ENCODE results near the gene PSMB10.
"Not testable (repeated sequence)": the region's sequence is repeated elsewhere in the genome, so short reads cannot be mapped to it uniquely, and the experiment has no call there.

The PSMB10 gene

GRCh38 chr16:67936124-67936879 lies at the start of gene PSMB10:
Gene PSMB10, minus strand, starts transcription at chr16:67936850. Its CDS starts 101 bp downstream, at chr16:67936749.
- Histone ChIP-seq H3K36me3 (ENCODE audit: insufficient read depth, low read length) (no peaks in the 10 kb centered on the region), H3K4me1 (ENCODE audit: insufficient read depth, low read length) (no peaks in the 10 kb centered on the region; the same call in 1 of the 2 replicates), H3K9me3 (ENCODE audit: control insufficient read depth, insufficient read depth, low read length) (no peaks in the 10 kb centered on the region), H3K9ac (ENCODE audit: low read depth, low read length) (peak within 1 kb of the TSS; percentile 99)

GRCh38 chr16:67982011-67982696 lies 45.5 kb upstream of the PSMB10 start:
- peaks cover 4% of the 10 kb centered on the region for H3K4me1 ChIP-seq (ENCODE audit: insufficient read depth, low read length)
- no peaks in the 10 kb centered on the region for H3K36me3 ChIP-seq (ENCODE audit: insufficient read depth, low read length)
- no peaks in the 10 kb centered on the region for H3K9me3 ChIP-seq (ENCODE audit: control insufficient read depth, insufficient read depth, low read length)
- no peak overlapping the region for H3K9ac ChIP-seq (ENCODE audit: low read depth, low read length)

DNA sequence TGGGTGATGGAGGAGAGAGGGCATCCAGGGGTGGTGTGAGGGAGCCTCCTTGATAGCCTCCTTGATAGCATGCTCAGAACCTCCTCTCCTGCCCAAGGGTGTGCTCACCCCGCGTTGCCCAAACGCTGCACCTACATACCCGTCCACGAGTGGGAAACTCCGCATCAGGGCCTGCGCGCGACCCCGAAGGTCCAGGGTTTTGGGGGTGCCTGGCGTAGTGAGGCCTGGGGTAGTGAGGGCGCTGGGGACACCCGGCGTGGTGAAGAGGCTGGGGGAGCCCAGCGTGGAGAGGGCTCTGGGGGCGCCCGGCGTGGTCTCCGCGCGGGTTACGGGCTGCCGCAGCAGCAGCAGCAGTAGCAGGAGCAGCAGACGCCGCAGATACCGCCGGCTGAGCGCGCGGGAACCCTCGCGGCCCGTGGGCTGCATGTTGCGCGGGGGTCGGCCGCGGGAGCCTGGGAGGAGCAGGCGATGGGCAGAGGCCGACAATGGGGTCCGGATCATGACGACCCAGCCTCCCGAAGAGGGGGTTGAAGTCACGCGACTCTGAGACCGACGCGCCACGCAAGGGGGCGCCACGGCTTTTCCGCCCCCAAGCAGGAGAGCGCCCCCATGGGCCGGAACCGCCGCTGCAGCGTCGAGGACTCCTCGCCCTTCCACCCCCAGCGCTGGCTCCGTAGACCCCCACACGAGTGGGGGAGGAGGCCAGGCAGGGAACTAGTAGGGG lies 43.5 kb upstream of the PSMB10 start, which contains the start of gene DPEP3:
Gene DPEP3, minus strand, starts transcription at position 545 of the 724 bp plus-strand sequence. Its CDS starts 119 bp downstream, at position 426.
- H3K9me3 ChIP-seq (ENCODE audit: control insufficient read depth, insufficient read depth, low read length) = no peaks in the 10 kb centered on the region
- no peak within 1 kb of the TSS for H3K9ac ChIP-seq (ENCODE audit: low read depth, low read length)
- H3K4me1 ChIP-seq (ENCODE audit: insufficient read depth, low read length) = peaks cover 4% of the 10 kb centered on the region
- H3K36me3 ChIP-seq (ENCODE audit: insufficient read depth, low read length) = no peaks in the 10 kb centered on the region

GRCh38 chr16:67977469-67978227 lies 41.0 kb upstream of the PSMB10 start:
- no peaks in the 10 kb centered on the region for H3K9me3 ChIP-seq (ENCODE audit: control insufficient read depth, insufficient read depth, low read length)
- no peaks in the 10 kb centered on the region for H3K36me3 ChIP-seq (ENCODE audit: insufficient read depth, low read length)
- H3K9ac ChIP-seq (ENCODE audit: low read depth, low read length) = no peak overlapping the region
- no peaks in the 10 kb centered on the region for H3K4me1 ChIP-seq (ENCODE audit: insufficient read depth, low read length)

- no peaks in the 10 kb centered on the region for H3K36me3 ChIP-seq (ENCODE audit: insufficient read depth, low read length)
- H3K4me1 ChIP-seq (ENCODE audit: insufficient read depth, low read length) = no peaks in the 10 kb centered on the region
- H3K9ac ChIP-seq (ENCODE audit: low read depth, low read length) = no peak overlapping the region
Measured at GRCh38 chr16:67977005-67977404, 40.4 kb upstream of the PSMB10 start.

GRCh38 chr16:67976205-67976604 lies 39.6 kb upstream of the PSMB10 start:
- H3K4me1 ChIP-seq (ENCODE audit: insufficient read depth, low read length) = no peaks in the 10 kb centered on the region
- H3K9ac ChIP-seq (ENCODE audit: low read depth, low read length) = no peak overlapping the region
- no peaks in the 10 kb centered on the region for H3K36me3 ChIP-seq (ENCODE audit: insufficient read depth, low read length)
- no peaks in the 10 kb centered on the region for H3K9me3 ChIP-seq (ENCODE audit: control insufficient read depth, insufficient read depth, low read length)

More at GRCh38 chr16:67977005-67977404, 40.4 kb upstream of the PSMB10 start:
- H3K9me3 ChIP-seq (ENCODE audit: control insufficient read depth, insufficient read depth, low read length) = no peaks in the 10 kb centered on the region

GRCh38 chr16:67975321-67976105 lies 38.9 kb upstream of the PSMB10 start:
- Histone ChIP-seq H3K9me3 (ENCODE audit: control insufficient read depth, insufficient read depth, low read length) (no peaks in the 10 kb centered on the region), H3K4me1 (ENCODE audit: insufficient read depth, low read length) (no peaks in the 10 kb centered on the region), H3K36me3 (ENCODE audit: insufficient read depth, low read length) (no peaks in the 10 kb centered on the region), H3K9ac (ENCODE audit: low read depth, low read length) (no peak overlapping the region)

GRCh38 chr16:67972285-67972684 lies 35.6 kb upstream of the PSMB10 start:
- H3K4me1 ChIP-seq (ENCODE audit: insufficient read depth, low read length); H3K36me3 ChIP-seq (ENCODE audit: insufficient read depth, low read length); H3K9me3 ChIP-seq (ENCODE audit: control insufficient read depth, insufficient read depth, low read length); H3K9ac ChIP-seq (ENCODE audit: low read depth, low read length): not testable (repeated sequence)

- Histone ChIP-seq H3K9me3 (ENCODE audit: control insufficient read depth, insufficient read depth, low read length) (no peaks in the 10 kb centered on the region), H3K36me3 (ENCODE audit: insufficient read depth, low read length) (0 out of 2 replicates have a peak, but pooled peaks cover under 1% of the 10 kb centered on the region), H3K4me1 (ENCODE audit: insufficient read depth, low read length) (peaks cover 10% of the 10 kb centered on the region; the same call in 1 of the 2 replicates), H3K9ac (ENCODE audit: low read depth, low read length) (no peak overlapping the region)
Measured at GRCh38 chr16:67971111-67971510, 34.5 kb upstream of the PSMB10 start.

- peaks cover 14% of the 10 kb centered on the region for H3K36me3 ChIP-seq (ENCODE audit: insufficient read depth, low read length)
- no peaks in the 10 kb centered on the region for H3K9me3 ChIP-seq (ENCODE audit: control insufficient read depth, insufficient read depth, low read length)
- peaks cover 26% of the 10 kb centered on the region for H3K4me1 ChIP-seq (ENCODE audit: insufficient read depth, low read length)
- peak overlapping the region; percentile 76 for H3K9ac ChIP-seq (ENCODE audit: low read depth, low read length)
Measured at GRCh38 chr16:67969254-67970039, 32.8 kb upstream of the PSMB10 start.

GRCh38 chr16:67968400-67969253 lies 32.0 kb upstream of the PSMB10 start, which contains the start of gene SLC12A4:
Gene SLC12A4, minus strand, starts transcription at chr16:67968637. Its CDS starts 84 bp downstream, at chr16:67968553.
- Histone ChIP-seq H3K9ac (ENCODE audit: low read depth, low read length) (peak within 1 kb of the TSS; percentile 76), H3K9me3 (ENCODE audit: control insufficient read depth, insufficient read depth, low read length) (no peaks in the 10 kb centered on the region), H3K4me1 (ENCODE audit: insufficient read depth, low read length) (peaks cover 31% of the 10 kb centered on the region), H3K36me3 (ENCODE audit: insufficient read depth, low read length) (peaks cover 14% of the 10 kb centered on the region)

- H3K9ac ChIP-seq (ENCODE audit: low read depth, low read length) = peak overlapping the region; percentile 76
- peaks cover 31% of the 10 kb centered on the region for H3K4me1 ChIP-seq (ENCODE audit: insufficient read depth, low read length)
- no peaks in the 10 kb centered on the region for H3K9me3 ChIP-seq (ENCODE audit: control insufficient read depth, insufficient read depth, low read length)
- H3K36me3 ChIP-seq (ENCODE audit: insufficient read depth, low read length) = peaks cover 15% of the 10 kb centered on the region
Measured at GRCh38 chr16:67967958-67968399, 31.3 kb upstream of the PSMB10 start.
